ENCODE results near the gene CAT.

The CAT gene

GRCh38 chr11:34447044-34447443 lies 8.3 kb downstream of the CAT start:
- H3K4me1 ChIP-seq (ENCODE audit: control insufficient read depth, low read length): peaks cover 42% of the 10 kb centered on the region
- H3K36me3 ChIP-seq (ENCODE audit: control insufficient read depth, low read length): peaks cover 8% of the 10 kb centered on the region; the same call in 1 of the 2 replicates
- H3K79me2 ChIP-seq (ENCODE audit: control insufficient read depth, low read length): no peaks in the 10 kb centered on the region
- H3K9me2 ChIP-seq (replicated peaks; ENCODE audit: control insufficient read depth, low read length): no peaks in the 10 kb centered on the region
- no peaks in the 10 kb centered on the region for H3K27me3 ChIP-seq (ENCODE audit: control insufficient read depth, low read length)
- TF ChIP-seq CTCF (IDR thresholded peaks at IDR 0.05; ENCODE audit: low read depth, low read length, poor library complexity, severe bottlenecking) (no peak), EZH2phosphoT487 (IDR thresholded peaks at IDR 0.05; ENCODE audit: borderline replicate concordance, low read length) (no peak)
- H4K20me1 ChIP-seq (ENCODE audit: control insufficient read depth, insufficient read depth, low read depth, low read length): no peaks in the 10 kb centered on the region
- no peak overlapping the region for H3K4me3 ChIP-seq (ENCODE audit: low read length)
- no peaks in the 10 kb centered on the region for H3F3A ChIP-seq (ENCODE audit: control insufficient read depth, insufficient read depth)
- no peak overlapping the region for H3K4me2 ChIP-seq (ENCODE audit: low read length)
- no peaks in the 10 kb centered on the region for H3K9me3 ChIP-seq (ENCODE audit: control insufficient read depth, insufficient read depth, low read length)
- no peak overlapping the region for H3K27ac ChIP-seq (ENCODE audit: low read depth, low read length)

GRCh38 chr11:34448223-34448994 lies 9.7 kb downstream of the CAT start:
- H3K27ac ChIP-seq (ENCODE audit: low read depth, low read length): no peak overlapping the region
- no peaks in the 10 kb centered on the region for H3K27me3 ChIP-seq (ENCODE audit: control insufficient read depth, low read length)
- H3K4me2 ChIP-seq (ENCODE audit: low read length): peak overlapping the region; percentile 34
- no peaks in the 10 kb centered on the region for H3F3A ChIP-seq (ENCODE audit: control insufficient read depth, insufficient read depth)
- TF ChIP-seq CTCF (IDR thresholded peaks at IDR 0.05; ENCODE audit: low read depth, low read length, poor library complexity, severe bottlenecking) (no peak), EZH2phosphoT487 (IDR thresholded peaks at IDR 0.05; ENCODE audit: borderline replicate concordance, low read length) (no peak)
- H3K4me1 ChIP-seq (ENCODE audit: control insufficient read depth, low read length): peaks cover 37% of the 10 kb centered on the region
- no peaks in the 10 kb centered on the region for H4K20me1 ChIP-seq (ENCODE audit: control insufficient read depth, insufficient read depth, low read depth, low read length)
- H3K9me2 ChIP-seq (replicated peaks; ENCODE audit: control insufficient read depth, low read length): no peaks in the 10 kb centered on the region
- no peak overlapping the region for H3K4me3 ChIP-seq (ENCODE audit: low read length)
- H3K9me3 ChIP-seq (ENCODE audit: control insufficient read depth, insufficient read depth, low read length): no peaks in the 10 kb centered on the region
- H3K36me3 ChIP-seq (ENCODE audit: control insufficient read depth, low read length): peaks cover 8% of the 10 kb centered on the region; the same call in 1 of the 2 replicates
- no peaks in the 10 kb centered on the region for H3K79me2 ChIP-seq (ENCODE audit: control insufficient read depth, low read length)

- Histone ChIP-seq H3K4me2 (ENCODE audit: low read length) (peak overlapping the region; percentile 34), H3K36me3 (ENCODE audit: control insufficient read depth, low read length) (peaks cover 8% of the 10 kb centered on the region; the same call in 1 of the 2 replicates), H3K9me2 (replicated peaks; ENCODE audit: control insufficient read depth, low read length) (no peaks in the 10 kb centered on the region), H3K79me2 (ENCODE audit: control insufficient read depth, low read length) (no peaks in the 10 kb centered on the region), H3K9me3 (ENCODE audit: control insufficient read depth, insufficient read depth, low read length) (no peaks in the 10 kb centered on the region), H3K4me3 (ENCODE audit: low read length) (no peak overlapping the region), H4K20me1 (ENCODE audit: control insufficient read depth, insufficient read depth, low read depth, low read length) (no peaks in the 10 kb centered on the region), H3K27ac (ENCODE audit: low read depth, low read length) (no peak overlapping the region), H3K27me3 (ENCODE audit: control insufficient read depth, low read length) (no peaks in the 10 kb centered on the region), H3K4me1 (ENCODE audit: control insufficient read depth, low read length) (peaks cover 31% of the 10 kb centered on the region), H3F3A (ENCODE audit: control insufficient read depth, insufficient read depth) (no peaks in the 10 kb centered on the region)
- no peak for TF ChIP-seq EZH2phosphoT487 (IDR thresholded peaks at IDR 0.05; ENCODE audit: borderline replicate concordance, low read length)
- no peak for TF ChIP-seq CTCF (IDR thresholded peaks at IDR 0.05; ENCODE audit: low read depth, low read length, poor library complexity, severe bottlenecking)
These were observed 10.3 kb downstream of the CAT start for GRCh38 chr11:34449013-34449412.
